Measurements from ENCODE around the gene KCP.

KCP gene

DNA sequence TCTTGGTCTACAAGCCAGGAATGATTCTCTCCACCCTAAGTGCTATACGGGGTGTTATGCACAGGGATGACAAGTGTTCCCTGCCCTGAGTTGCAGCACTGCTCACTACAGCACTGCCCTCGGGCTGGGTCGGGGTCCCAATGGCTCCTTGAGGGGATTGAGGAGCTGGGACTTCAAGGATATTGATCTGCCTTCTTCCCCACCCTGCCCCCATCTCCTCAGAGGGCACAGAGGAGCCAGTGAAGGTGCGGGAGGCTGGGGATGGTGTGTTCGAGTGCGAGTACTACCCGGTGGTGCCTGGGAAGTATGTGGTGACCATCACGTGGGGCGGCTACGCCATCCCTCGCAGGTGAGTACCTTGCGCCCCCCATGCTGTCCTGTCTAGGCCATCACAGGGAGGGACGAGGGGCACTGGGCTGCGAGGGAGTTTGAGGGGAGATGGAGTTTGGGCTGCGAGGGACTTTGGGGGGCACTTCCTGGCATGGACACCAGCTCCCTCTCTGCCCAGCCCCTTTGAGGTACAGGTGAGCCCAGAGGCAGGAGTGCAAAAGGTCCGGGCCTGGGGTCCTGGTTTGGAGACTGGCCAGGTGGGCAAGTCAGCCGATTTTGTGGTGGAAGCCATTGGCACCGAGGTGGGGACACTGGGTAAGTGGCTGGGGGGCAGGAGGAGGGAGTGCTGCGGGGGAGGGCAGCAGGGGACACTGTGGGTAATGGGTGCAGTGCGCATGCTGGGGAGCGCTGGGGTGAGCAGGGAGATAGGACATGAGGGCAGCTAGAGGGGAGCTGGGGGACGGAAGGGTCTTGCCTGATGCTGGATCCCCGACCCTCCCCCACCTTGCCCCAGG lies 70.0 kb downstream of the KCP start:
- DNase-seq (ENCODE audit: low read depth) = no peak

DNA sequence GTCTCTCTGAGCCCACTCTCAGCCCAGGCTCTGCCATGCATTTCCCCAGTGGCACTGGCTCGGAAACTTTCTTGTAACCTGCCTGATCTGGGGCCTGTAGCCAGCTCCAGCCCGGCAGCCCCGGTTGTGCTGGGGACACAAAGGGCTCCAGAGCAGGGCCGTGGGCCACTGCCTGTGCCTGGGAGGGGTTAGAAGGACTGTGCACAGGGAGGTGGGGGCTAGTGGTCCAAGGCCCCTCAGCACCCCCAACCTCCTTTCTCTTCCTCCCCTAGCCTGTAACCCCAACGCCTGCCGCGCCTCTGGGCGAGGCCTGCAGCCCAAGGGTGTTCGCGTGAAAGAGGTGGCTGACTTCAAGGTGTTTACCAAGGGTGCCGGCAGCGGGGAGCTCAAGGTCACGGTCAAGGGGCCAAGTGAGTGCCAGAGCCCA lies 70.7 kb downstream of the KCP start:
- DNase-seq (ENCODE audit: low read depth) = no peak

DNA sequence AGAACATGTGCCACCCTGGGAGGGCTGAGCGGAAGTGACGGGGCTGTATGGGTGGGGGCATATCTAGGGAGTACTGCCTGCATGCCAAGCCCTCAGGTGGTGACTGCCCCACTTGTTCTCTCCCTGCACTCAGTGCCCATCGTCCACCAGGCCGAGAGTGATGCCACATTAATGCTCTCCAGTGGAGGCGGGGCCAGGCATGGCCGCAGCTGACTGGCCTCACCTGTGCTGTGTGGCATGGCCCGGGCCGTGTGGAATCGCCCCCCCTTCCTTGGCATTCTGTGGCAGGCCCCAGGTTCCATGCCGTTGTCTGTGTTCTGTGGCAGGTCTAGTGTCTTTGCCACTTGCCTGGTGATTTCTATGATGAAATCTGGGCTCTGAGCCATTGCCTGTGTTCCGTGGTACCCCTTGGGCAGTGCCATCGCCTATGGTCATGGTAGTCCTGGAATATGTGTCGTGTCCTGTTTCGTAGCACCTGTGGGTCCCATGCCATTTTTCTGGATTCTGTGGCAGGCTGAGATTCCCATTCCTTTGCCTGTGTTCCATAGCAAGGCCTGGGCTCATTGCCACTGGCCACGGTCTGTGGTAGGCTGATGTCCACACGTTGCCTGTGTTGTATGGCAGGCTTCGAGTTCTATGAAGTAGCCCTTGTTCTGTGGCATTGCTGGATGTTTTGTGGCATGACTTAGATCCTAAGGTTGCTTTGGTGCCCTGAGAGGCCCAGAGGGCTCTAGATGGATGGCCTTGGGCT lies 71.4 kb downstream of the KCP start:
- no peak for DNase-seq (ENCODE audit: low read depth)

- no peak for DNase-seq (ENCODE audit: low read depth)
Measured at GRCh38 chr7:128838109-128838779, 72.3 kb downstream of the KCP start.

GRCh38 chr7:128837521-128837921 lies 73.0 kb downstream of the KCP start:
- DNase-seq (ENCODE audit: low read depth) = no peak

DNA sequence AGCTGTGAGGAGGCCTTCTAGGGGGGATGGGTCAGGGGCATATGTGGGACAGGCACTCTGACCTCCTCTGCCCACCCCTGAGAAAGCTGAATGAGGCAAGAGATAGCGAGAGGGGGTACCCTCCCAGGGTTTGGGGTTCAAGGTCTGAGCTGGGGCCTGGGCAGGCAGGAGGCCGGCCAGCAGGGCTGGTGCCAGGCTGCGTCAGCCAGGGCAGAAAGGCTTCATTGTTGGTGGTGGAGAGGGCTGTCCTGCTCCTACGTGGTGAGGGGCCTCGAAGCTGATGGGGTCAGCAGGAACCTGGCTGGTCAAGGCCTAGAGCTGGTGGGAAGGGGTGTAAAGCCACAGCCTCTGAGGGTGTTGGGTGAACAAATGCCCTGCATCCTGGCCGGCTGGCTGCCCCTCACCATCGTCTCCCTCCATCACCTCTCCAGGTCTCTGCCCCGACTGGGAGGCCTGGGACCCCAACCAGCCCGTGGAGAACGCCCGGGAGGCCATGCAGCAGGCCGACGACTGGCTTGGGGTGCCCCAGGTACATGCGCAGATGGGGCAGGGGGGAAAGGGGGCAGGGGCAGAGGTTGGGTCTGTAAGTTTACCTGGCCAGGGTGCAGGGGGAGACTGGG lies 73.7 kb downstream of the KCP start:
- no peak for DNase-seq (ENCODE audit: low read depth)

DNA sequence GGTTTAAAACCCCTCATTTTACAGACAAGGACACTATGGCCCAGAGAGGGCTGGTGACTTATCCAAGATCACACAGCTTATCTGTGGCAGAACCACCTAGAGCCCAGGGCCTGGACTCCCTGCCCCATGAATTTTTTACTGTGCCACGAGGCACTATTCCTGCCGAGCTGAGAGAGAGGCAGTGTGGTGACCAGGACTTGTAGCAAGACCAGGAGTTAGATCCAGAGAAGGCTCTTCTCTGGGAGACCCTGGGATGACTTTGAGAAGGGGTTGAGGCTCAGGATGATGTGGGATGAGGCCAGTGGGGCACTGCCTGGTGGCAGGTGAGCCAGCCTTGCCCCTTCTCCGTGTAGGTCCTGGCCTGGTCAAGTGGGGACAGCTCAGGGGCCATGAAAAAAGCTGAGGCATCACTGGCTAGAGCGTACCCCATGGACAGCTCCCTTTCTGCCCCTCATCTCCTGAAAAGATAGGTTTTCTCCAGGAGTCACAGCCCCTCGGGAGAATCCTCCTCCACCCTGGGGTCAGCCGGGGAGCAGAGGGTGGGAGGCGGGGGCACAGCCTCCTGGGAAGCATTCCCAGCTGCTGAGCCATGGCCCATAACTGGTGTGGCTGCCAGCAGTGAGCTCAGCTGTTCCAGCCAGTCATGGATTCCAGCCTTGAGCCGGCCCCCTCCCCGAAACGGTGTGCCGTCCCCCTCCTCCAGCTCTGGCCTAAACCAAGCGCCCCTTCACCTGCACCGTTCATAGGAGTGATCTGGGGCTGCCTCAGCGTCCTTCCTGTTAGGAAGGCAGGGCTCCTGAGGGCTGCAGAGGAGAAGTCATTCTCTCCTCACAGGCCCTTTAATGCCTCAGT lies 74.5 kb downstream of the KCP start:
- peak; percentile 76 for DNase-seq (ENCODE audit: low read depth)

DNA sequence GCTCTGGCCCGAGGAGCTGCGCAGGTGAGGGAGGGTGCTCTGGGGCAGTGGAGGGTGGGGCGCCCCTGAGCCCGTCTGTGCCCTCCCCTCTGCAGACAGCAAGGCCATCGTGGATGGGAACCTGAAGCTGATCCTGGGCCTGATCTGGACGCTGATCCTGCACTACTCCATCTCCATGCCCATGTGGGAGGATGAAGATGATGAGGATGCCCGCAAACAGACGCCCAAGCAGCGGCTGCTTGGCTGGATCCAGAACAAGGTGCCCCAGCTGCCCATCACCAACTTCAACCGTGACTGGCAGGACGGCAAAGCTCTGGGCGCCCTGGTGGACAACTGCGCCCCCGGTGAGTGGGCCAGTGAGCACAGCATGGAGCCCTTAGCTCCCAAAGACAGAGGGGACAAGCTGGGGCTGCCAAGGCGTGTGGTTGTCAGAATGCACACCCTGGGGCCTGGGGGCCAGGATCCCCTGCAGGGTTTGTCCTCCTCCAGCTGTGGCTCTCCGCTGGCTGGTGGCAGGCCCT lies 75.2 kb downstream of the KCP start:
- DNase-seq (ENCODE audit: low read depth) = no peak

GRCh38 chr7:128833946-128834325 lies 76.6 kb downstream of the KCP start:
- DNase-seq (ENCODE audit: low read depth) = peak; percentile 51

- peak; percentile 76 for DNase-seq (ENCODE audit: low read depth)
Measured at GRCh38 chr7:128833148-128833945, 77.2 kb downstream of the KCP start.

GRCh38 chr7:128832880-128833147 lies 77.7 kb downstream of the KCP start:
- DNase-seq (ENCODE audit: low read depth) = no peak

DNA sequence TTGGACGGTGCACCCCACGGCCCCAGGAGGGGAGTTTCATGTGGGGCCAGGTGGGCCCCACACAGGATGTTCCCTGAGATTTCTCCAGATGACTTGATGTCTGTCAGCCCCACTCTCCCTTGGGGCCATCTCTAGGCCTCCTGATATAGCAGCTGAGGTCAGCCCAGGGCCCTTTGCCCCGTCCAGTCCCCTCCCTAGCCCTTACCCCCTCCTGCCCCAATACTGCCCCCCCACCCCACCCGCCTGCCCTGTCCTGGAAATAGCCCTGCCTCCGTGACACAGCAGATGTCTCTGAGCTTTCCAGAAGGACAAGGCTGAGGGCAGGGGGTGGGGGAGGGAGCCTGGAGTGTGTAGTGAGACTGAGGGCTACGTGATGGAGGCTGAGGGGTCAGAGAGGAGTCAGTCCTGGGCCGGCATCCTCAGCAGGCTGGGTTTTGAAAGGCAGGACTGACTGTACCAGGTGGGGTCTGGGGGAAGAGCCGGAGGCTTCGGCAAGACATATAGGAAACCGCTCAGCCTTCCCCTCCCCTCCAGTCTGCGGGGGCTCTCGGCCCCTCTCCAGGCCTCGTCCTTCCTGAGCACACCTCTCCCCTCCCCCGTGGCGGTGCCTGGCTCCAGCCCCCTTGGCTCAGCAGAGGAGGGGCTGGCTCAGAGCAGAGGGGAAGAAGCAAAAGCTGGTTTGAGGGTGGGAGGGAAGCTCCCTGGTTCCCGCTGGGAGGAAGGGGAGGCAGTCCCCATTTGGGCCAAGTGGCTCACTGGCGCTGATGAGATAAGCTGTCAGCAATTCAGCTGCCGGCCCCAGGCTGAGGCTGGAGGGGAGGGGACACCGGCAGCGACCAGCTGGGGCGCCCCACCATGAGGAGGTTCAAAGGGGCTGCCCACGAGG lies 78.3 kb downstream of the KCP start:
- peak; percentile 77 for DNase-seq (ENCODE audit: low read depth)

DNA sequence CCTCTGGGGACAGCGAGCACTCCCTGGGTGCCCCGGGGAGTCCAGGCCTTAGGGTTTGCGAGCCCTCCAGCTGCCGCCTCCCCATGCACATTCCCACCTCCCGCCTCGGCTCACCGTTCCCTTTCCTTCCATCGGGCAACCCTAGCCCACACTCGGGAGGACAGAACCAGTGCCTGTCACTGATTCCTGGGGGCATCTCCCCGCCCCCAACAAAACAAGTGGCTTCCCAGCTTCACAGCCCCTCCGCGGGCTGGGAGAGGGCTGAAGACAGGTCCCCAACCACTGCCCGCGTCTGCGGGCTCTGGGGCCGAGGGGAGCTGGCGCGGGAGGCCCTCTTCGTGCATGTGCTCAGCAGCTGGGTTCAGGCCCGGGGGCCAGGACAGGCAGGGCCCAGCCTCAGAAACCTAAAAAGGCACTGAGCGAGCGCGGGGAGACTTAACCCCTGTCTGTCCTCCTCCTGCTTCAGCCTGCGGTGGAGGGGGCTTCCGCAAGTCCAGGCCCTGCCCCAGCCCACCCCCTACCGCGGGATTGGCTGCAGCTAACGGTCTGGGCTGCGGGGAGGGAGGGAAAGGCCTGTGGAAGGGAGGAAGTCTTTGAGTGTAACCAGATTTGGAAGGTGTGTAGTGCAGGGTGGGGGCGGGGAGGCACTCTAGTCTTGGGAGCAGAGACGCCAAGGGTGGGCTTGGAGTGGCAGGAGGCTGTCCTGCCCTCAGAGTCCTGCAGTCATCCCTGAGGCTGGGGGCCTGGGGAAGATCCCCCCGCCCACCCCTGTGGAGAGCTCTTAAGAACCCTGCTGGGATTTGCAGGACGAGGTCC lies 79.1 kb downstream of the KCP start:
- peak; percentile 74 for DNase-seq (ENCODE audit: low read depth)

DNA sequence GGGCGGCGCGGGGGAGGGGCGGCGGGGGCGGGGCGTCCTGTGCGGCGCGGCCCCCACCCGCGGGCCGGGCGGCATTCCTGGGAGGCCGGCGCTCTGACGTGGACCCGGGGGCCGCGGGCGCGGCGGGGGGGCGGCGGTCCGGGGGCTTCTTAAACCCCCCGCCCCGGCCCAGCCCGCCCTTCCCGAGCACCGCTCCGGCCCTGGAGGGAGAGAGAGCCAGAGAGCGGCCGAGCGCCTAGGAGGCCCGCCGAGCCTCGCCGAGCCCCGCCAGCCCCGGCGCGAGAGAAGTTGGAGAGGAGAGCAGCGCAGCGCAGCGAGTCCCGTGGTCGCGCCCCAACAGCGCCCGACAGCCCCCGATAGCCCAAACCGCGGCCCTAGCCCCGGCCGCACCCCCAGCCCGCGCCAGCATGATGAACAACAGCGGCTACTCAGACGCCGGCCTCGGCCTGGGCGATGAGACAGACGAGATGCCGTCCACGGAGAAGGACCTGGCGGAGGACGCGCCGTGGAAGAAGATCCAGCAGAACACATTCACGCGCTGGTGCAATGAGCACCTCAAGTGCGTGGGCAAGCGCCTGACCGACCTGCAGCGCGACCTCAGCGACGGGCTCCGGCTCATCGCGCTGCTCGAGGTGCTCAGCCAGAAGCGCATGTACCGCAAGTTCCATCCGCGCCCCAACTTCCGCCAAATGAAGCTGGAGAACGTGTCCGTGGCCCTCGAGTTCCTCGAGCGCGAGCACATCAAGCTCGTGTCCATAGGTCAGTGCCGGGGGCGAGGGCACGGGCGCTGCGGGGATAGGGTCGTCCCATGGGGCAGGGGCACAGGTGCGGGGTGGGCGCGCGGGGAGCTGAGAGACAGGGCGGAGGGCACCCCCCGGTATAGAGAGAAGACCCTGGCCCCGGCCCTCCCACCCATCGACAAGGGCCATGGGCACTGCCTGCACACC lies 80.0 kb downstream of the KCP start, which contains the start of gene FLNC:
Gene FLNC, plus strand, starts transcription at position 176 of the 947 bp plus-strand sequence. Its CDS starts 232 bp downstream, at position 408.
- DNase-seq (ENCODE audit: low read depth) = peak; percentile 66

- peak; percentile 74 for DNase-seq (ENCODE audit: low read depth)
Measured at GRCh38 chr7:128829391-128830166, 80.9 kb downstream of the KCP start.

DNA sequence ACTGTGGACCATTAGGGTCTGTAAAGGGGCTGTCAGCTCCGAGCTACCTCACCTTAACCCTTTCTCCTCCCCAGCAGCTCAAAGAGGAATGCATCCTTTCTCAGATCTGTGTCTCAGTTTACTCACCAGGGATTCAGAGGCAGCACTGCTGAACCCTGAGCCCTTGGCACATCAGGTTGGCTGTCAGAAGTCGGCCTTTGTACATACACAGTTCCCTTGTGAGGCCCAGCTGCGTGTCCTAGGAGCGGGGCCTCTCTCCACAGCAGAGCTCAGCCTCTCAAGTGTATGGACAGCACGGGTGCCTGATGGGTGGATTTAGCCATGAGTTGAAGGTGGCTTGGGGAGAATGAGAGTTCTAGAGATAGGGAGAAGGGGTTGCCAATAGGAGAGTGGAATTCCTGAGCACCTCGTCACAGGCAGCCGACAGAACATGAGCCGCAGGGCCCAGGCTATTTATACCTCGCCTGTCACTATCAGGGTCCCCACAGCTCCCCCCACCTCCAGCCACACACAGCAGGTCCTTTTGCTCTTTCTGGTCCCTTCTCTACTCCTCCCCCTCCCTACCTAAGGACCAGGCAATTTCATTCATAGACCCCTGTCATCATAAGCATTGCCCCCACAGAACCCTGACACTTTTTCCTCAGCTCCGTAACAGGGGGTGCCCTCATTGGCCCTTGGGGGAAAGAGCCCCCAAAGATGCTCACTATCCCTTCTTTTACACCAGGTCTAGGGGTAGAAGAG lies 82.4 kb downstream of the KCP start:
- DNase-seq (ENCODE audit: low read depth) = peak; percentile 85

All from amniotic epithelial cell (primary cell).